Activated T-cell treated with anti-CD3 and anti-CD28 coated beads for 1 hour (primary cell): ENCODE results near the gene CEACAM7.

Experiments used
- DNase-seq: peaks from one replicate; pipeline ENCODE4 v3.0.0-alpha.2; 2020; ENCODE audit warnings: low read depth

Gene CEACAM7

DNA sequence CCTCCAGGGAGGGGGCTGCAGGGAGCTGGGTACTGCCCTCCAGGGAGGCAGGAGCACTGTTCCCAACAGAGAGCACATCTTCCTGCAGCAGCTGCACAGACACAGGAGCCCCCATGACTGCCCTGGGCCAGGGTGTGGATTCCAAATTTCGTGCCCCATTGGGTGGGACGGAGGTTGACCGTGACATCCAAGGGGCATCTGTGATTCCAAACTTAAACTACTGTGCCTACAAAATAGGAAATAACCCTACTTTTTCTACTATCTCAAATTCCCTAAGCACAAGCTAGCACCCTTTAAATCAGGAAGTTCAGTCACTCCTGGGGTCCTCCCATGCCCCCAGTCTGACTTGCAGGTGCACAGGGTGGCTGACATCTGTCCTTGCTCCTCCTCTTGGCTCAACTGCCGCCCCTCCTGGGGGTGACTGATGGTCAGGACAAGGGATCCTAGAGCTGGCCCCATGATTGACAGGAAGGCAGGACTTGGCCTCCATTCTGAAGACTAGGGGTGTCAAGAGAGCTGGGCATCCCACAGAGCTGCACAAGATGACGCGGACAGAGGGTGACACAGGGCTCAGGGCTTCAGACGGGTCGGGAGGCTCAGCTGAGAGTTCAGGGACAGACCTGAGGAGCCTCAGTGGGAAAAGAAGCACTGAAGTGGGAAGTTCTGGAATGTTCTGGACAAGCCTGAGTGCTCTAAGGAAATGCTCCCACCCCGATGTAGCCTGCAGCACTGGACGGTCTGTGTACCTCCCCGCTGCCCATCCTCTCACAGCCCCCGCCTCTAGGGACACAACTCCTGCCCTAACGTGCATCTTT lies 12.5 kb upstream of the CEACAM7 start:
- no peak for DNase-seq

- no peak for DNase-seq
Observed at GRCh38 chr19:41699968-41700323, 11.9 kb upstream of the CEACAM7 start.

DNA sequence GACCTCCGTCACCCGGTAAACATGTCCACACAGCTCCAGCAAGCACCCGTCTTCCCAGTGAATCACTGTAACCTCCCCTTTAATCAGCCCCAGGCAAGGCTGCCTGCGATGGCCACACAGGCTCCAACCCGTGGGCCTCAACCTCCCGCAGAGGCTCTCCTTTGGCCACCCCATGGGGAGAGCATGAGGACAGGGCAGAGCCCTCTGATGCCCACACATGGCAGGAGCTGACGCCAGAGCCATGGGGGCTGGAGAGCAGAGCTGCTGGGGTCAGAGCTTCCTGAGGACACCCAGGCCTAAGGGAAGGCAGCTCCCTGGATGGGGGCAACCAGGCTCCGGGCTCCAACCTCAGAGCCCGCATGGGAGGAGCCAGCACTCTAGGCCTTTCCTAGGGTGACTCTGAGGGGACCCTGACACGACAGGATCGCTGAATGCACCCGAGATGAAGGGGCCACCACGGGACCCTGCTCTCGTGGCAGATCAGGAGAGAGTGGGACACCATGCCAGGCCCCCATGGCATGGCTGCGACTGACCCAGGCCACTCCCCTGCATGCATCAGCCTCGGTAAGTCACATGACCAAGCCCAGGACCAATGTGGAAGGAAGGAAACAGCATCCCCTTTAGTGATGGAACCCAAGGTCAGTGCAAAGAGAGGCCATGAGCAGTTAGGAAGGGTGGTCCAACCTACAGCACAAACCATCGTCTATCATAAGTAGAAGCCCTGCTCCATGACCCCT lies 11.3 kb upstream of the CEACAM7 start:
- DNase-seq = no peak

- DNase-seq = no peak
Observed at GRCh38 chr19:41698746-41699230, 10.7 kb upstream of the CEACAM7 start.

DNA sequence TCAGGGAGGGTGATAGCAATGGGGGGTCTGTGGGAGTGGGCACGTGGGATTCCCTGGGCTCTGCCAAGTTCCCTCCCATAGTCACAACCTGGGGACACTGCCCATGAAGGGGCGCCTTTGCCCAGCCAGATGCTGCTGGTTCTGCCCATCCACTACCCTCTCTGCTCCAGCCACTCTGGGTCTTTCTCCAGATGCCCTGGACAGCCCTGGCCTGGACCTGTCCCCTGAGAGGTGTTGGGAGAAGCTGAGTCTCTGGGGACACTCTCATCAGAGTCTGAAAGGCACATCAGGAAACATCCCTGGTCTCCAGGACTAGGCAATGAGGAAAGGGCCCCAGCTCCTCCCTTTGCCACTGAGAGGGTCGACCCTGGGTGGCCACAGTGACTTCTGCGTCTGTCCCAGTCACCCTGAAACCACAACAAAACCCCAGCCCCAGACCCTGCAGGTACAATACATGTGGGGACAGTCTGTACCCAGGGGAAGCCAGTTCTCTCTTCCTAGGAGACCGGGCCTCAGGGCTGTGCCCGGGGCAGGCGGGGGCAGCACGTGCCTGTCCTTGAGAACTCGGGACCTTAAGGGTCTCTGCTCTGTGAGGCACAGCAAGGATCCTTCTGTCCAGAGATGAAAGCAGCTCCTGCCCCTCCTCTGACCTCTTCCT lies 9.3 kb upstream of the CEACAM7 start:
- DNase-seq = no peak

DNA sequence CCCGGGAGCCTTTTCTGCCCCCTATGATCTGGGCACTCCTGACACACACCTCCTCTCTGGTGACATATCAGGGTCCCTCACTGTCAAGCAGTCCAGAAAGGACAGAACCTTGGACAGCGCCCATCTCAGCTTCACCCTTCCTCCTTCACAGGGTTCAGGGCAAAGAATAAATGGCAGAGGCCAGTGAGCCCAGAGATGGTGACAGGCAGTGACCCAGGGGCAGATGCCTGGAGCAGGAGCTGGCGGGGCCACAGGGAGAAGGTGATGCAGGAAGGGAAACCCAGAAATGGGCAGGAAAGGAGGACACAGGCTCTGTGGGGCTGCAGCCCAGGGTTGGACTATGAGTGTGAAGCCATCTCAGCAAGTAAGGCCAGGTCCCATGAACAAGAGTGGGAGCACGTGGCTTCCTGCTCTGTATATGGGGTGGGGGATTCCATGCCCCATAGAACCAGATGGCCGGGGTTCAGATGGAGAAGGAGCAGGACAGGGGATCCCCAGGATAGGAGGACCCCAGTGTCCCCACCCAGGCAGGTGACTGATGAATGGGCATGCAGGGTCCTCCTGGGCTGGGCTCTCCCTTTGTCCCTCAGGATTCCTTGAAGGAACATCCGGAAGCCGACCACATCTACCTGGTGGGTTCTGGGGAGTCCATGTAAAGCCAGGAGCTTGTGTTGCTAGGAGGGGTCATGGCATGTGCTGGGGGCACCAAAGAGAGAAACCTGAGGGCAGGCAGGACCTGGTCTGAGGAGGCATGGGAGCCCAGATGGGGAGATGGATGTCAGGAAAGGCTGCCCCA lies 8.5 kb upstream of the CEACAM7 start:
- no peak for DNase-seq

- no peak for DNase-seq
Observed at GRCh38 chr19:41695745-41696144, 7.7 kb upstream of the CEACAM7 start.

DNA sequence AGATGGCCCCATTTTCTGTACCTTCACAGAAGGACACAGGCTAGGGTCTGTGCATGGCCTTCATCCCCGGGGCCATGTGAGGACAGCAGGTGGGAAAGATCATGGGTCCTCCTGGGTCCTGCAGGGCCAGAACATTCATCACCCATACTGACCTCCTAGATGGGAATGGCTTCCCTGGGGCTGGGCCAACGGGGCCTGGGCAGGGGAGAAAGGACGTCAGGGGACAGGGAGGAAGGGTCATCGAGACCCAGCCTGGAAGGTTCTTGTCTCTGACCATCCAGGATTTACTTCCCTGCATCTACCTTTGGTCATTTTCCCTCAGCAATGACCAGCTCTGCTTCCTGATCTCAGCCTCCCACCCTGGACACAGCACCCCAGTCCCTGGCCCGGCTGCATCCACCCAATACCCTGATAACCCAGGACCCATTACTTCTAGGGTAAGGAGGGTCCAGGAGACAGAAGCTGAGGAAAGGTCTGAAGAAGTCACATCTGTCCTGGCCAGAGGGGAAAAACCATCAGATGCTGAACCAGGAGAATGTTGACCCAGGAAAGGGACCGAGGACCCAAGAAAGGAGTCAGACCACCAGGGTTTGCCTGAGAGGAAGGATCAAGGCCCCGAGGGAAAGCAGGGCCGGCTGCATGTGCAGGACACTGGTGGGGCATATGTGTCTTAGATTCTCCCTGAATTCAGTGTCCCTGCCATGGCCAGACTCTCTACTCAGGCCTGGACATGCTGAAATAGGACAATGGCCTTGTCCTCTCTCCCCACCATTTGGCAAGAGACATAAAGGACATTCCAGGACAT lies 7.0 kb upstream of the CEACAM7 start:
- no peak for DNase-seq

DNA sequence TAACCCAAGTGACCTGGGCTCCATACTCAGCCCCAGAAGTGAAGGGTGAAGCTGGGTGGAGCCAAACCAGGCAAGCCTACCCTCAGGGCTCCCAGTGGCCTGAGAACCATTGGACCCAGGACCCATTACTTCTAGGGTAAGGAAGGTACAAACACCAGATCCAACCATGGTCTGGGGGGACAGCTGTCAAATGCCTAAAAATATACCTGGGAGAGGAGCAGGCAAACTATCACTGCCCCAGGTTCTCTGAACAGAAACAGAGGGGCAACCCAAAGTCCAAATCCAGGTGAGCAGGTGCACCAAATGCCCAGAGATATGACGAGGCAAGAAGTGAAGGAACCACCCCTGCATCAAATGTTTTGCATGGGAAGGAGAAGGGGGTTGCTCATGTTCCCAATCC lies 6.1 kb upstream of the CEACAM7 start:
- no peak for DNase-seq

DNA sequence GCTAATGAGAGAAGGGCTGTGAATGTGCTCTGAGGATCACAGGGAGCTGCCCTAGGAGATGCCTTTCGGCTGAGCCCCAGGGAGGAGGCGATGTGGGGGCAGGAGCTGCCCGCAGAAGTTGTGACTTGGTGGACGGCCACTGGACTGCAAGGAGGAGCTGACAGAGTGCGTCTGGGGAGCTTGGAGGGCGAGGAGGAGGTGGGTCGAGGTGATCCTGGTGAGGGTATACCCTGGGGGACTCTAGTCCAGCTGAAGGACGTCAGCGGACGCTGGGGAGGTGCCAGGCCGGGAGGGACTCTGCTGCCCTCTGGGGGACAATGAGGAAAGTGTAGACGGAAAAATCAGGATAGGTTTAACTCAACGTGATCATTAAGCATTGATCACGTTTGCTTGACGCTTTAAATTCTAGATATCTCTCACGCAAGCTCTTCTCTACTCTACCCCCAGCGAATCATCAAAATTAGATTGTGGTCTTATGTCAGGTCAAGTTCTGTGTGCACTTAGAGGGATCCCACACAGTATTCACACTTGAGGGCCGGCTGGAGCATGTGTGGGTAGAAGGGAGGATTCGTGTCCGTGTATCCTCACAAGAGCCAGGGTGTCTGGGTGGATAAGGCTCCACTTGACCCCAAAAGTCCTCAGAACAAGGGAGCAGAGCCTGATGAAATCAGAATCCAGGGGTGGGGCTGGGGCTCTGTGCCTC lies 3.3 kb upstream of the CEACAM7 start:
- no peak for DNase-seq

GRCh38 chr19:41690801-41691065 lies 2.7 kb upstream of the CEACAM7 start:
- DNase-seq = no peak

- no peak for DNase-seq
Observed at GRCh38 chr19:41689993-41690800, 2.1 kb upstream of the CEACAM7 start.

DNA sequence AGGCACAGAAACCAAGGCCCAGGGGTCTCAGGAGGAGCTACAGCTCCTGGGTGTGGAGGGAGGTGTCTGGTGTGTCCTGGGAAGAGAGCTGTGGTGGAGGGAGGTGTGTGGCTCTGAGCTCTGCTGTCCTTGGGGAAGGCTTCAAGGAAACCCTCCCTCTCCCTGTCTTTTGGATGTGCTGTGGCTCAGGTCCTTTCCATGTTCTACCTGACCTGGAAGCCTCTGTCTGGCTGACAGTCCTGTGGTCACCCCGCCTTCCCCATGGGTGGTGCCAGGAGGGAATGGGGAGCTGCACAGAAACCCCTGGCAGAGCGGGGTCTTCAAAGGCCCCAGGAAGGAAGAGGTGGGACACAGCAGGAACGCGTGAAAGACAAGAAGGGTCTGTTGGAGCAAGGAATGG lies 617 bp upstream of the CEACAM7 start:
- no peak for DNase-seq

GRCh38 chr19:41687419-41687818 lies 651 bp downstream of the CEACAM7 start:
- DNase-seq = no peak

GRCh38 chr19:41682437-41682836 lies 5.6 kb downstream of the CEACAM7 start:
- no peak for DNase-seq

GRCh38 chr19:41671486-41671885 lies 16.6 kb downstream of the CEACAM7 start:
- no peak for DNase-seq

DNA sequence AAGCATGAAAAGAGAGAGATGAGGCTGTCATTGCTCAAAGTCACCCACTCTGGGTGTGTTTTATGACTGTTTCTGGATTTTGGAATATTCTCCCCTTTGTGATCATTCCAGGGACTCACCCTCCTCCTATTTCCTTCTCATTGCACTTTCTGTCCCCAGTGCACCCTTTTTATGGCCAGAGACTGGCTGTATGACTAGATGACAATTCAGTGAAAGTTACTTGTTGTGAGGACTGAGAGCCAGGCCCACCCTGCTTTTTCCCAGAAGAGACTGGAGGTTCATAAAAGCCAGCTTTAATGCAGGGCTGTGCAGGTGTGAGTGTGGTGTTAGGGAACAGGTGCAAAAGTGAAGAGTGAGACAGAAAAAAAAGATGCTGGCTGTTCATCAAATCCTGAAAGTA lies 17.3 kb downstream of the CEACAM7 start:
- DNase-seq = no peak

DNA sequence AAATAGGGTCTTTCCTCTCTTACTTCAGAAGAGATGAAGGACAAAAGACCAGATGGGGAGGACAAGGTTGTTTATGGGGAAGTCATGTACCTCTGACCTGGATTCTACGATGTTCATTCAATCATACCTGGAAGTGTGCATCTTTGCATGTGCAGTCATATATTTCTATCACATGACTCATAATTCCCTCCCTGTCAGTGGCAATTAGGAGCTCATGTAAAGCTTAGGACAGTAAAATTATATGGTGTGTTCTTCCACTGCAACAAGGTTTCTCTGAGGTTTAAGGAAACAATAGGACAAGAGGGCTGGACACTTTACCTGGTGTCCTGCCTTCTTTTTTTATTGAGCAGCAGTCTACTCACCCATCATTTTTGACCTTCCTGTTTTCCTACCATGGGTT lies 19.8 kb downstream of the CEACAM7 start:
- DNase-seq = no peak

GRCh38 chr19:41666075-41666474 lies 22.0 kb downstream of the CEACAM7 start:
- DNase-seq = no peak

GRCh38 chr19:41657157-41657556 lies 30.9 kb downstream of the CEACAM7 start:
- no peak for DNase-seq
